Smooth muscle cell (in vitro differentiated cells): ENCODE measurements around the gene TBX19. TPM values are rescaled to one million over a fixed set of nuclear protein-coding genes. Genes with fewer than 3 reads are reported as not detected.

Source experiments
- DNase-seq: peaks from one replicate; lab custom pipeline; 2025; ENCODE audit not compliant: unreplicated experiment; lab: John Stamatoyannopoulos, UW
- H2AFZ ChIP-seq: fragments of 200-600 bp; sonication (generic); 2 replicates; pipeline ENCODE4 v1.6.0; 2016; ENCODE audit warnings: antibody characterized with exemption, low read depth, mild to moderate bottlenecking
- H3F3A ChIP-seq: fragments of 200-600 bp; sonication (generic); 2 replicates; pipeline ENCODE4 v1.6.0; 2017; ENCODE audit warnings: antibody characterized with exemption, low read depth
- H3K27ac ChIP-seq: fragments of 200-600 bp; sonication (generic); 2 replicates; pipeline ENCODE4 v1.5.1; 2016; ENCODE audit warnings: low read depth, mild to moderate bottlenecking
- H3K27me3 ChIP-seq: fragments of 200-600 bp; sonication (generic); 2 replicates; pipeline ENCODE4 v1.6.1; 2016; ENCODE audit warnings: low read depth, mild to moderate bottlenecking
- H3K36me3 ChIP-seq: fragments of 200-600 bp; sonication (generic); 2 replicates; pipeline ENCODE4 v1.5.1; 2016; ENCODE audit warnings: low read depth
- H3K4me1 ChIP-seq: fragments of 200-600 bp; sonication (generic); 2 replicates; pipeline ENCODE4 v1.5.1; 2016; ENCODE audit warnings: low read depth
- H3K4me2 ChIP-seq: fragments of 200-600 bp; sonication (generic); 2 replicates; pipeline ENCODE4 v1.6.0; 2016; ENCODE audit warnings: mild to moderate bottlenecking
- H3K4me3 ChIP-seq: fragments of 200-600 bp; sonication (generic); 2 replicates; pipeline ENCODE4 v1.5.1; 2016; ENCODE audit warnings: mild to moderate bottlenecking
- H3K79me2 ChIP-seq: fragments of 200-600 bp; sonication (generic); 2 replicates; pipeline ENCODE4 v1.6.0; 2016; ENCODE audit warnings: low read depth, mild to moderate bottlenecking
- H3K9ac ChIP-seq: fragments of 200-600 bp; sonication (generic); 2 replicates; pipeline ENCODE4 v1.6.0; 2016; ENCODE audit warnings: low read depth
- H3K9me3 ChIP-seq: fragments of 200-600 bp; sonication (generic); replicated peaks from 2 replicates; pipeline ENCODE4 v1.5.1; 2016; ENCODE audit warnings: low read depth
- H4K20me1 ChIP-seq: fragments of 200-600 bp; sonication (generic); 2 replicates; pipeline ENCODE4 v1.6.0; 2016; ENCODE audit warnings: low read depth
- CTCF ChIP-seq: fragments of 200-600 bp; sonication (generic); IDR thresholded peaks from 2 replicates; pipeline ENCODE4 v1.5.1; 2017; ENCODE audit warnings: borderline replicate concordance, mild to moderate bottlenecking, antibody characterized with exemption; ENCODE audit not compliant: insufficient read depth, poor library complexity, severe bottlenecking
- WGBS: methylation state at CpG from one replicate; pipeline ENCODE4 v1.1.7; 2016; ENCODE audit warnings: low lambda C conversion rate; 5-methylcytosine and 5-hydroxymethylcytosine counted together
- polyA plus RNA-seq: library from polyadenylated mRNA; unstranded; fragments of >200 nt; fragmentation: Nextera tagmentation; extraction: Ambion mirVana; gene quantifications from 2 replicates; pipeline ENCODE4 v1.2.1, GENCODE V29; 2016
- total RNA-seq: library from RNA; depleted of rRNA; stranded (reverse); fragments of >200 nt; gene quantifications from 2 replicates; pipeline ENCODE4 v1.2.3, GENCODE V29; 2014

TBX19 gene
- total and polyA plus RNA-seq, 2 experiments from 2014 or later = 0.47 to 3.9 TPM

DNA sequence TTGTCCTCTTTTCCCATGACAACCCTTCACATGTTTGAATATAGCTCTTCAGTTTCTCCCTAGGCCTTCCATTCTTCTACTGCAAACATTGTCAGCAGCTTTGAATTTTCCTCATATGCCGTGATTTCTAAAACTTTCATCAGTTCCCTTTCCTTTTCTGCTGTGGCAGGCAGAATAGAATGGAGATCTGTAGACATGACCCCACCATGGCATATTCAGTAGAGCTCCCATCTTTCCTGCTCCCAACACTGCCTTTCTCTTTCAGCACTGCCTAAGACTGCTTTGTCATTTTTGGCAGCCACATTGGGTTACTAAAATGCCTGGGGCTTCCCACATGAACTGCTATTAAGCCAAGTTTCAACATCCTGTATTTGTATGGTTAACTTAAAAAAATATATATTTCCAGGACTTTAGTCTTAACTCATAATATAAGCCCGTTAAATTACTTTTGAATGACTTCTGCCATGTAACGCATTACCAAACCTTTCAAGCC lies 60.9 kb downstream of the TBX19 start:
- TF ChIP-seq CTCF = no peak
- Histone ChIP-seq H2AFZ (no peak overlapping the region), H3K79me2 (no peaks in the 10 kb centered on the region), H3K27ac (no peak overlapping the region), H3F3A (no peaks in the 10 kb centered on the region), H3K4me1 (no peaks in the 10 kb centered on the region), H3K27me3 (no peaks in the 10 kb centered on the region), H3K36me3 (no peaks in the 10 kb centered on the region), H4K20me1 (no peaks in the 10 kb centered on the region), H3K9ac (no peak overlapping the region), H3K9me3 (no peaks in the 10 kb centered on the region), H3K4me2 (no peak overlapping the region), H3K4me3 (no peak overlapping the region)
- no peak for DNase-seq
- WGBS = 91% methylated on average over 3 of the region's 3 CpGs

GRCh38 chr1:168342572-168343280 lies 62.0 kb downstream of the TBX19 start:
- H3K4me2 ChIP-seq = peak overlapping the region; percentile 55

GRCh38 chr1:168343566-168343965 lies 62.9 kb downstream of the TBX19 start:
- Histone ChIP-seq H3K4me3 (no peak overlapping the region), H3K79me2 (no peaks in the 10 kb centered on the region), H3K9ac (no peak overlapping the region), H3K4me1 (no peaks in the 10 kb centered on the region), H3F3A (no peaks in the 10 kb centered on the region), H3K4me2 (no peak overlapping the region), H4K20me1 (no peaks in the 10 kb centered on the region), H3K27ac (no peak overlapping the region), H3K9me3 (no peaks in the 10 kb centered on the region), H3K36me3 (no peaks in the 10 kb centered on the region), H3K27me3 (no peaks in the 10 kb centered on the region), H2AFZ (no peak overlapping the region)
- no peak for TF ChIP-seq CTCF
- WGBS = 66% methylated on average over 6 of the region's 6 CpGs
- DNase-seq = no peak

More at GRCh38 chr1:168342572-168343280, 62.0 kb downstream of the TBX19 start:
- TF ChIP-seq CTCF = peak; percentile 74
- WGBS = 15% methylated on average over 21 of the region's 21 CpGs
- Histone ChIP-seq H3K27me3 (no peaks in the 10 kb centered on the region), H2AFZ (no peak overlapping the region), H3K27ac (no peak overlapping the region), H3K4me3 (no peak overlapping the region), H3K9me3 (no peaks in the 10 kb centered on the region), H3F3A (no peaks in the 10 kb centered on the region), H3K9ac (no peak overlapping the region), H3K36me3 (no peaks in the 10 kb centered on the region), H3K4me1 (no peaks in the 10 kb centered on the region), H4K20me1 (no peaks in the 10 kb centered on the region), H3K79me2 (no peaks in the 10 kb centered on the region)
- DNase-seq = peak; percentile 46

GRCh38 chr1:168344517-168344916 lies 63.8 kb downstream of the TBX19 start:
- Histone ChIP-seq H3K4me1 (no peaks in the 10 kb centered on the region), H3K9me3 (no peaks in the 10 kb centered on the region), H3K4me3 (no peak overlapping the region), H3K36me3 (no peaks in the 10 kb centered on the region), H2AFZ (no peak overlapping the region), H3F3A (no peaks in the 10 kb centered on the region), H3K27me3 (no peaks in the 10 kb centered on the region), H3K4me2 (no peak overlapping the region), H4K20me1 (no peaks in the 10 kb centered on the region), H3K79me2 (no peaks in the 10 kb centered on the region), H3K9ac (no peak overlapping the region), H3K27ac (no peak overlapping the region)
- no peak for DNase-seq
- TF ChIP-seq CTCF = no peak
- 95% methylated on average over 4 of the region's 4 CpGs for WGBS
